ENCODE data around the gene NOP53. TPM values are rescaled to one million over a fixed set of nuclear protein-coding genes. Genes with fewer than 3 reads are reported as not detected.

Gene NOP53
- total and polyA plus RNA-seq, 2 of the 4 experiments (the other 2 are of a cell fraction) = 59.5 to 83.2 TPM

DNA sequence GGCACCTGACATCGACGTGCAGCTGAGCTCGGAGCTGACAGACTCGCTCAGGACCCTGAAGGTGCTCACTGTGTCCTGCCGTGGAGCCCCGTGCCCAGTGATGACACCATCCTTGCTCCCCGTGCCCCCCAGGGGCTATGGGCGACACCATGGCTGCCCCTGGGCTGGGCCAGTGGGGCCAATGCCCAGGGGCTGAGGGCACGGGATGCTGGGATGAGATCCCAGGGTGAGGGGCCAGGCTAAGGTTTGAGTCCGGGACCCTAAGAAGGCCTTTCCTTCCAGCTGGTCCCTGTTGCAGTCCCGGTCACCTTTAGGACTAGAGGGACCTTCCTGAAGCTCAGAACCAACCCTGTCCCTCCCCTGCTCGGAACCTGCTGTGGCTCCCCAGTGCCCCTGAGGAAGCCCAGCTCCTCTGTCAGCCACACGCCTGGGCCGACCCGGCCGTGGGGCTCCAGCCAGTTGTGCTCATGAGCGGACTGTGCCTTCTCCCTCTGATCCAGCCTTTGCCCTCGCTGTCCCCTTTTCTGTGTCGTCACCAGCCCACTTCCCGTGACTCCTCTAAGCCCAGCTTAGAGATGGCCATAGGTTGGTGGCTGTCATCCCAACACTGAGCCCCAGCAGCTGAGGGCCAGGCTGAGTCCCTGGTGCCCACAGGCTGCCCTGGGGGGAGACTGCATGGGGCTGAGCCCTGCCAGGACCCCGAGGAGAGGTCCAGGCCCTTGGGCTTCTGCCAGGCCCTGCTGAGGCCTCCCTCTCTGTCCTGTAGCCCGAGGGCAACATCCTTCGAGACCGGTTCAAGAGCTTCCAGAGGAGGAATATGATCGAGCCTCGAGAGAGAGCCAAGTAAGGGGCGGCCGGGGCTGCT lies 10.6 kb downstream of the NOP53 start:
- H3K9me3 ChIP-seq (ENCODE audit: control insufficient read depth, insufficient read depth, low read length) = no peaks in the 10 kb centered on the region
- dilution Hi-C loops (cut with HindIII; ENCODE audit: low sequenced_read_pairs, unreplicated experiment) = no loop called here
- in situ Hi-C loops (cut with MboI; ENCODE audit: low sequenced_read_pairs) = no loop called here
- no peak overlapping the region for H3K23ac ChIP-seq (ENCODE audit: low read depth, low read length)
- CTCF ChIA-PET = no interaction called here
- no peak overlapping the region for H3K9ac ChIP-seq (ENCODE audit: low read depth, low read length)
- peaks cover 73% of the 10 kb centered on the region for H3K36me3 ChIP-seq (ENCODE audit: control insufficient read depth, insufficient read depth, low read length)
- DNase-seq = no peak
- POLR2A ChIA-PET (ENCODE audit: unreplicated experiment) = no interaction called here
- H2BK20ac ChIP-seq (ENCODE audit: low read depth, low read length) = no peak overlapping the region
- no peak overlapping the region for H4K8ac ChIP-seq (ENCODE audit: low read depth in 2 of 2, low read length in 2 of 2)
- intact Hi-C loops (cut with micrococcal nuclease) = no loop called here
- 92% methylated on average over 18 of the region's 28 CpGs; no CpG with 5 or more reads in 1 of the 2 experiments for WGBS, 2 experiments (ENCODE audit: extremely low coverage in 2 of 2, insufficient read length in 1 of 2)
- no peak overlapping the region for H2AFZ ChIP-seq (replicated peaks; ENCODE audit: low read length, poor library complexity)
- H2BK120ac ChIP-seq (ENCODE audit: low read depth, low read length) = no peak overlapping the region
- no peak overlapping the region for H2BK15ac ChIP-seq (ENCODE audit: low read depth, low read length)
- H3K14ac ChIP-seq (replicated peaks; ENCODE audit: low read depth, low read length) = no peak overlapping the region
- no peaks in the 10 kb centered on the region for H3K9me1 ChIP-seq (ENCODE audit: insufficient read depth, low read length)
- H4K91ac ChIP-seq (ENCODE audit: insufficient read depth, low read depth, low read length) = no peak overlapping the region
- peaks cover 5% of the 10 kb centered on the region for H4K20me1 ChIP-seq (ENCODE audit: insufficient read depth, low read length)
- H2AK5ac ChIP-seq (ENCODE audit: low read depth, low read length) = no peak overlapping the region
- peaks cover 4 to 6% of the 10 kb centered on the region in 2 experiments; a peak in 2 of 4 replicates for H3K79me1 ChIP-seq (ENCODE audit: low read depth in 1 of 2, low read length in 2 of 2)
- no peak for ATAC-seq (ENCODE audit: low read depth)
- H3K4ac ChIP-seq (ENCODE audit: low read depth, low read length) = no peak overlapping the region
- no TSS peak for BruUV-seq (replicated peaks)
- no peak for TF ChIP-seq MXI1 (IDR thresholded peaks at IDR 0.05; ENCODE audit: borderline replicate concordance, low read depth, low read length)
- no peak for TF ChIP-seq ELK1 (IDR thresholded peaks at IDR 0.05; ENCODE audit: borderline replicate concordance, low read depth, low read length)
- no peak for TF ChIP-seq RFX5 (IDR thresholded peaks at IDR 0.05; ENCODE audit: low read depth, low read length)
- TF ChIP-seq SMC3 (IDR thresholded peaks at IDR 0.05; ENCODE audit: low read depth, low read length) = no peak
- TF ChIP-seq MAFK (IDR thresholded peaks at IDR 0.05; ENCODE audit: low read depth, low read length) = no peak
- no peak for TF ChIP-seq USF2 (IDR thresholded peaks at IDR 0.05; ENCODE audit: low read depth, low read length)
- TF ChIP-seq POLR2A (IDR thresholded peaks at IDR 0.05; ENCODE audit: low read depth, low read length) = no peak
- no peak for TF ChIP-seq BHLHE40 (IDR thresholded peaks at IDR 0.05; ENCODE audit: low read depth, low read length)
- no peak overlapping the region for H3K18ac ChIP-seq (ENCODE audit: low read depth, low read length)
- H3K27me3 ChIP-seq (ENCODE audit: control insufficient read depth, insufficient read depth, low read length) = no peaks in the 10 kb centered on the region
- no peak overlapping the region for H3K4me2 ChIP-seq (ENCODE audit: low read depth, low read length)
- no peak overlapping the region for H3K4me3 ChIP-seq (ENCODE audit: insufficient read depth, low read depth, low read length)
- no peak overlapping the region for H4K5ac ChIP-seq (ENCODE audit: low read depth, low read length)
- no peak overlapping the region for H2BK5ac ChIP-seq (ENCODE audit: low read depth, low read length, poor library complexity, severe bottlenecking)
- no peak overlapping the region for H3K27ac ChIP-seq (ENCODE audit: insufficient read depth, low read length)
- no peaks in the 10 kb centered on the region for H3K4me1 ChIP-seq (ENCODE audit: control insufficient read depth, insufficient read depth, low read length)
- no peak overlapping the region for H3K56ac ChIP-seq (ENCODE audit: extremely low read depth, insufficient read depth, low read length)
- no peak overlapping the region for H2AK9ac ChIP-seq (replicated peaks; ENCODE audit: low read depth, low read length, poor library complexity)

Measured in IMR-90 (cell line).